GM18951 (cell line): ENCODE data around the gene GRB14.
"Not testable (repeated sequence)": the region's sequence is repeated elsewhere in the genome, so short reads cannot be mapped to it uniquely, and the experiment has no call there.

Experiments
- POLR2A ChIP-seq: IDR thresholded peaks from 4 replicates; pipeline ENCODE4 v1.6.1; 2011; ENCODE audit warnings: mild to moderate bottlenecking; ENCODE audit not compliant: insufficient read length, insufficient read depth; ENCODE audit errors: extremely low read depth
- in situ Hi-C: fragments of 300-500 bp; cut with MboI; formaldehyde crosslinking; loops from one replicate; pipeline ENCODE4 v1.12.0; 2022; ENCODE audit warnings: low sequenced_read_pairs, mixed read lengths, inconsistent platforms; ENCODE audit not compliant: unreplicated experiment

The GRB14 gene

GRCh38 chr2:164560902-164561301, 60.4 kb downstream of the GRB14 start:
- TF ChIP-seq POLR2A, result no peak
- in situ Hi-C loops, result no loop called here

DNA sequence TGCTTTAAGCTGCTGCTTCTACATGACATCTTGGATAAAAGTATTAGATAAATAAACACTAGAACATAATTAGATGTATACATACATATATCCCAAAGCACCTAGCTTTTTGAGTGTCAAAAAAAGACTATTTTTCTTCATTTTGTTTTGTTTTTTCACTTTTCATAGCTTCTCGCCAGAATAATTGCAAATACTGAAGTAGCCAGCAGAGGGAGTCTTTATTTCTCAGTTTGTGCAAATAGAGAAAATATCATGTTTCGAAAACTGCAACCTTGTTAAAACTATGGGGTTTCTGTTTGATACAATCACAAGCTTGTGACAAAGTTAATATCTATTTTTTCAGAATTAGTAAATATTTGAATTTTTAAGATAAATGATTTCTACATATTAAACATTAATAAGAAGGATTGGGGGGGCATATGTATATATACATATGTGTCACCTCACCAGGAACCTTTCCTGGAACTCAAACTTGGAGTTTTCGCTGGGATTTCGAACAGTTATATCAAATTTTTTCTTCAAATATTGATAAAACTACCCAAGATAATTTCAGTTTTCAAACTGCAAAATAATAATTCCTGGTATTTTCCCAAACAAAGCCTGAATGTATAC, 61.0 kb downstream of the GRB14 start:
- TF ChIP-seq POLR2A, result no peak
- in situ Hi-C loops, result no loop called here

DNA sequence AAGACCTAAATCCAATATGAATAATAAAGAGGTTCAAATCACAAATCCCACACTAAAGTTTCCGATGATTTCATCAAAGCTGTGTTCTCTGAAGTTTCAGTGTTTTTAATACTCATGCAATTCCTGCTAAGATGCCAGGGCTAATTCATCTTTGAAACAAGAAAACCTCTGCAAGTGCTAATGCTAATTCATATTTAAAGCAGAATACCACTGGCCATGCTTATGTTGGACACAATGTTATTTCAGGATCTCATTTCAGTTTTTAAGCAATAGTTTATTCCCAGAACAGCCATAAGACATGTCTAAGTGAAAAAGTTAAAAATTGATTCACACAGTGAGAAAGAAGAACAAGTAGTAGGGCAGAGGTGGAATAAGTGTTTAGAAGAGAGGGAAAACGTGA, 62.8 kb downstream of the GRB14 start:
- in situ Hi-C loops, result no loop called here
- no peak for TF ChIP-seq POLR2A

DNA sequence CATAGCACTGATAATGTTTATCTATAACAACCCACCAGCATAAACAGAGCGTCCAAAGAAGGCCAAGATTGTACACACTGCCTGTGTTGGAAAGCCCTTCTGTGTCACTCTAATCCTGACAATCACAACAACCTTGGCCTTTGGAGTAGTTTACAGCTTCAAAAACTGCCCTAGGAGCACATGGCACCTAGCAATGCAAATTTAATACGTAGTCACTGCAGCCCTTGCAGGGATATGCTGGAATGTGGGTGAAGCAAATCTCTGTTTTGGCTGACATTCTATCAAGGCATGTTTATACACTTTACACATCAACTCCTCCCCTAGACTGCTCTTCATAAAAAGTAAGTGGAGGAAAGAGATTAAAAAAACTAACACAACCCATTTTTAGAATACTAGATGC, 66.8 kb downstream of the GRB14 start:
- TF ChIP-seq POLR2A, result no peak
- in situ Hi-C loops, result no loop called here

- no peak for TF ChIP-seq POLR2A
- in situ Hi-C loops, result no loop called here
Observed at GRCh38 chr2:164551519-164551918, 69.8 kb downstream of the GRB14 start.

DNA sequence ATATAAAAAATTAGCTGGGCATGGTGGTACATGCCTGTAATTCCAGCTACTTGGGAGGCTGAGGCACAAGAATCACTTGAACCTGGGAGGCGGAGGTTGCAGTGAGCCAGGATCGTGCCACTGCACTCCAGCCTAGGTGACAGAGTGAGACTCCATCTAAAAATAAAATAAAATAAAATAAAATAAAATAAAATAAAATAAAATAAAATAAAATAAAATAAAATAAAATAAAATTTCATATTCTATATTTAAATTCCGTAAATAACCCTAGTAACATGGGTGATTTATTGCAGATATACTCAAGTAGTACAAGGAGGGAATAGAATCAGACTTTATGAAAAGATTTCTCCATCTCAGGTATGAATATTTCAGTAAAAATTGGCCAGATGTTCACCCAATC, 71.6 kb downstream of the GRB14 start:
- in situ Hi-C loops, result not testable (repeated sequence)

DNA sequence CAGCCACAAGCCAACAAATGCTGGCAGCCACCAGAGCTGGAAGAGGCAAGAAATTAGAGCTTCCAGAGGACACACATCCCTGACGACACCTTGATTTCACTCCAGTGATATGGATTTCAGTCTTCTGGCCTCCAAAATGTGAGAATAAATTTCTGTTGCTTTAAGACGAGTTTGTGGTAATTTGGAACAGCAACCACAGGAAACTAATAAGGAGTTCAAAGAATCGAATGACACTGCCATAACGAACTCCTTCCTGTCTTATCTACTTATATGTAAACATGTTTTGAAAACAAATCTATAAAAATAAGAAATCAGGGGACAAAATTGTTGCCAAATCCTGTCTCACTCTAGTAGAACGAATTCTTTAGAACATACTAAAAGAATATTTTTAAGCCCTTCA, 75.8 kb downstream of the GRB14 start:
- no peak for TF ChIP-seq POLR2A
- in situ Hi-C loops, result no loop called here

DNA sequence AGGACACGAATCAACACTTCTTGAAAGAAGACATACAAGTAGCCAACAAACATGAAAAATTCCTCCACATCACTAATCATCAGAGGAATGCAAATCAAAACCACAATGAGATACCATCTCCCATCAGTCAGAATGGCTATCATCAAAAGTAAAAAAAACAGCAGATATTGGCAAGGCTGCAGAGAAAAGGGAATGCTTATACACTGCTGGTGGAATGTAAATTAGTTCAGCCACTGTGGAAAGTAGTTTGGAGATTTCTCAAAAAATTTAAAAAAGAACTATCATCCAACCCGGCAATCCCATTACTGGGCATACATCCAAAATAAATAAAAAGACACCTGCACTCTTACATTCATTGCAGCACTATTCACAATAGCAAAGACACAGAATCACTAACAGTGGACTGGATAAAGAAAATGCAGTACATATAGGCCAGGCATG, 78.7 kb downstream of the GRB14 start:
- no peak for TF ChIP-seq POLR2A
- in situ Hi-C loops, result no loop called here

DNA sequence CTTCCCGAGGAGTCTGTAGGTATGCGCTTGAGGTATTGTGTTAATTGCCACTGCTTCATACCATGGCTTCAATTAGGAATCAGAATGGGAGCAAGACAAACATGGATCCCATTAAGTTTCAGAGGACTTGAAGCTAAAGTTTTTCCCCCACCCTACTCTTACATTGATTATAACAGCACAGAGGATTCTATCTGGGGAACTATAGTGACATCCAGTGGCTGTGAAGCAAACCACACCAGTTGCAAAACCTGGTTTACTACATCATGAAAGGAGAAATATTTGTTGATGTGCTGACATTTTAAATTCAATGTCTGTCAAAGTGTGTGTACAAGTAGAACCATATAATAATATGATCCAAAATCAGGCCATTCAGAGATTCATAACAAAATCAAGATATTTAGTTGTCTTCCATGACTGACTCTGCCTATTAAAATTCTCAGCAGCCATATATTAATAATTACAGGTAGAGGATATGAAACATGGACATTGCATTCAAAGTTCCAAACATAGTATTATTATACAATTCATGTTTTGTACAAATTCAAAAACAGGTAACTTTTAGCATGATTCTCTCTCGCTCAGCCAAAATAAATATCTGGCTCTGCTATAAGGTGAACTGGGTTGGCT, 82.9 kb downstream of the GRB14 start:
- no peak for TF ChIP-seq POLR2A
- in situ Hi-C loops, result no loop called here

DNA sequence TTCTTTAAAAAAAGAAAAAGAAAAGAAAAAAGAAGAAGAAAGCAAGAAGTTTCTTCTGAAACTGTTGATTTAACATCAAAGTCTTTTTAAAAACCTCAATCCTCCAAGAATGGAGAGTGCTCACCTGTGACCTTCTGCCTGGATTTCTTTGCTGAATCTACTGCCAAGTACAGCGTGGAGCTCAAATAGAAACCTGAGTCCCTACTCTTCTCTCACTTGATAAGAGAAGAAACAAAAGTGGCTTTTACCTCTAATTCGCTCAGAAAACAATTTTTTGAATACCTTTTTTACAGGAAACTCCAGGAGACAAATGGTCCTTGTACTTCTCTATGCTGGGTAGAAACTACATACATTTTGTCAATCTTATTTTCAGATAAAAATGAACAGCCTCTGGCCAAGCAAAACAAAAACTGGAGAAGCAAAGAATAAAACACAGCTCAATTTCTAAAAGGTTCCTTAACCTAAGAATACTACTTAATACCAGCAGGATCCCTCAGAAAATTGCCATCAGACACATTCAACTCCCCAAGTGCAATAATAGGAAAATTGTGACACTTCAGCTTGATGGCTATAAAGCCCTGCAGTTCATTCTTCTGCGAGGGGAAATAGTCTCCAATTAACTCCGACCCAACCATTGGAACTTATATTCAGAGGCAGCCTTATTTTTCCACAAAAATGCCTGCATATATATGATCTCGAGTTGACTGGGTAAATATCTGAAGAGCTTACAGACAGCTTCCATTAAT, 85.8 kb downstream of the GRB14 start:
- TF ChIP-seq POLR2A, result no peak
- in situ Hi-C loops, result no loop called here

GRCh38 chr2:164530464-164530863, 90.8 kb downstream of the GRB14 start:
- TF ChIP-seq POLR2A, result no peak
- in situ Hi-C loops, result no loop called here

DNA sequence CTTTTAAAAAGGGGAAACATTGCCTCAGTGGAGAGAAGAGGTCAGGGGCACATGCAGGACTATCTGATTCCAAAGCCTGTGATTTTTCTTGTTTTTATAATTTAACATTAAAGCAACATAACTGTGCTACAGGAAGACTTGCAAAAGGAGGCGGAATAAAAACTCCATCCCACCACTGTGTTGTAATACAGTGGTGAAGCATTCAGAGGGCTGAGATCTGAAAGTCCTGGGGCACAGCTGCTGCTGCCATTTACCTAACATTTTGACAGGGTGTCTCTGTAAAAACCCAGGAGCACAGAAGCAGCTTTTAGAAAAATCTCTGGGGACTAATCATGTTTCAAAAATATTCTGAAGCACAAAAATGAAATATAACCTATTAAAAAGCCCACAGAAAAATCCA, 97.6 kb downstream of the GRB14 start:
- in situ Hi-C loops, result no loop called here
- no peak for TF ChIP-seq POLR2A

- in situ Hi-C loops, result no loop called here
- TF ChIP-seq POLR2A, result no peak
Observed at GRCh38 chr2:164523009-164523408, 98.3 kb downstream of the GRB14 start.

DNA sequence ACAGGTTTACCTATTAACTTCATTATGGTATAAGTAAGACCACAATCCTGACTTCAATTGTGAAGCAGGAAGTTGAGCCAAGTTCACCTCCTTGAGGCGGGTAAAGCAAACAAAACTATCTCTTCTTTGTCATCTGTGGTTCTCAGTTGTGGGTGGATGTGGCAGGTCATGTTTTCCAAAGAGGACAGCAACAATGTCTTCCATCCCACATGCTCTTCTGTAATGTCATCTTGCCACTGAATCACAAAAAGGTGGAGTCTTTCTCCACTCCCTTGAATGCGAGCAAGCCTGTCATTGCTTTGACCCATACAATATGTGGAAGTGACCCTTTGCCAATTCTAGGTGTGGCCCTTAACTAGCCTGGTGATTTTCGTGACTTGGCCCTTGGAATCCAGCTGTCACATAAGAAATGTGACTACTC, 98.7 kb downstream of the GRB14 start:
- no peak for TF ChIP-seq POLR2A
- in situ Hi-C loops, result no loop called here
